ENCODE data around the gene ADAT1.

Gene ADAT1

DNA sequence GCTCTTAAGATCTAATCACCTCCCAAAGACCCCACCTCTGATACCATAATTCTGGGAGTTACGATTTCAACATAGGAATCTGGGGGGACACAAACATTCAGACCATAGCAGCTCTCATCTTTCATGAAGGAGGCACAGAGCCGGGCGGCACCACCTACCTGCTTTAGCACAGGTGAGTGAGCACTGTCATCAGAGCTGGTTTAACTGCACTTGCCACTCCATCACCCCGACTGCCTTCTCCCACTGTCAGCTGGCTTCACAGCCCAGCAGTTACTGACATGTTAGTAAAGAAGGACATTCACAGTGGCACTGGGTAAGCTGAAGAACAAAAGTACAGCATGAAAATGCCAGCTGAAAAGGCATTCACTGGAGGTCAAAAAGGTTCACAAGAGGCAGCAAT, 34.4 kb downstream of the ADAT1 start:
- H3K27ac ChIP-seq: no peak overlapping the region
- TF ChIP-seq, protein P1, sequence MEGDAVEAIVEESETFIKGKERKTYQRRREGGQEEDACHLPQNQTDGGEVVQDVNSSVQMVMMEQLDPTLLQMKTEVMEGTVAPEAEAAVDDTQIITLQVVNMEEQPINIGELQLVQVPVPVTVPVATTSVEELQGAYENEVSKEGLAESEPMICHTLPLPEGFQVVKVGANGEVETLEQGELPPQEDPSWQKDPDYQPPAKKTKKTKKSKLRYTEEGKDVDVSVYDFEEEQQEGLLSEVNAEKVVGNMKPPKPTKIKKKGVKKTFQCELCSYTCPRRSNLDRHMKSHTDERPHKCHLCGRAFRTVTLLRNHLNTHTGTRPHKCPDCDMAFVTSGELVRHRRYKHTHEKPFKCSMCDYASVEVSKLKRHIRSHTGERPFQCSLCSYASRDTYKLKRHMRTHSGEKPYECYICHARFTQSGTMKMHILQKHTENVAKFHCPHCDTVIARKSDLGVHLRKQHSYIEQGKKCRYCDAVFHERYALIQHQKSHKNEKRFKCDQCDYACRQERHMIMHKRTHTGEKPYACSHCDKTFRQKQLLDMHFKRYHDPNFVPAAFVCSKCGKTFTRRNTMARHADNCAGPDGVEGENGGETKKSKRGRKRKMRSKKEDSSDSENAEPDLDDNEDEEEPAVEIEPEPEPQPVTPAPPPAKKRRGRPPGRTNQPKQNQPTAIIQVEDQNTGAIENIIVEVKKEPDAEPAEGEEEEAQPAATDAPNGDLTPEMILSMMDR (conservative IDR thresholded peaks at IDR 0.05): no peak

DNA sequence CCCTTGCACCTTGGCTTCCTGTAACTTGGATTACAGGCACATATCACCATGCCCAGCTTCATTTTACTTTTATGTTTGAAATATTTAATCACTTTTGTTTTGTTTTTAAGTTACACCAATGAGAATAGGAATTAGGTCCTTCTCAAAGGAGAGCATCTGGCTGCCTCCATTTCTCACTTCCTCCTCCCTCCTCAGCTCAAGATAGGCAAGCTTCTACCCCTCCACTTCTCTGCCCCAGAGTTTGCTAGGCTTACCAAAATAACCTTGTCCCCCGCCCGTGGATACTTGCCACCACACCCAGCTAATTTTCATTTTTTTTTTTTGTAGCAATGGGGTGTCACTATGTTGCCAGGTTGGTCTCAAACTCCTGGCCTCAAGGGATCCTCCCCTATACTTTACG, 39.0 kb downstream of the ADAT1 start:
- no peak overlapping the region for H3K27ac ChIP-seq
- TF ChIP-seq, protein P1 (conservative IDR thresholded peaks at IDR 0.05): no peak

DNA sequence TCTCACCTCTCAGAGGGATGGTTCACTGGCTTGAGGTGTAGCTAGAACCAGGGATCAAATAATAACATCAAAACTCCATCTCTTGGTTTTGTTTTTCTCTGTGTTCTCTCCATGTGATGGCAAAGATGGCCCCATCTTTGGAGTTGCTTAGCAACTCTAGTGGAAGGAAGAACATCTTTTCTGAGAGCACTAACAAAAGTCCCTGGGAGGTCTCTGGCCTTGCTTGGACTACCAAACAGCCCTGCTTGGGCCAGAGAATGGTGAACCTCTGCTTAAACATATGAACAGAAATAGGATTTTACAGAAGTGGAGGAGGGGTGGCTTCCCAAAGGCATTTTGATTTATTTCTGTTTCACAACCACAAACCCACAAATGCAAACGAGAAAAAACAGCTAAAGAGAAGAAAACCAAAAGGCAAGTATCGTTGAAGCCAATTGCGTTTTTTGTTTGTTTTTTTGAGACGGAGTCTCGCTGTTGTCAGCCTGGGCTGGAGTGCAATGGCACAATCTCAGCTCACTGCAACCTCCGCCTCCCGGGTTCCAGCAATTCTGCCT, 43.7 kb downstream of the ADAT1 start:
- TF ChIP-seq, protein P1 (conservative IDR thresholded peaks at IDR 0.05): no peak
- H3K27ac ChIP-seq: no peak overlapping the region

DNA sequence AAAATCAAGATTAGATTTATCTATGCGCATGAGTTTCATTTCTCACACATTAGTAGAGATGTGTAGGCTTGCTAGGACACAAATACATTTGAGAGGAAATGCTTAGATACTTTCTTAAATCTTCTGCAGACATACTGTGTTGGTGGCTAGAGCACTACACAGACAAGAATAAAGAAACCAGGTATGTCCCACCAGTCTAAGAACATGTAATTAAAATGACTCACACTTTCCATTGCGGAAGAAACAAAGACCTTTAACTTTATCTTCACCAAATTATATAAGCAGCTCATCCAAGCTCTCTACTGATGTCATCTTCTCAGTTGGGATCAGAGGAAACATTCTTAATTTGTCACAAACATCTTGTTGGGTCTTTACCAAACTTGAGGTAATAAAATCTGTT, 44.4 kb downstream of the ADAT1 start:
- no peak overlapping the region for H3K27ac ChIP-seq
- TF ChIP-seq, protein P1 (conservative IDR thresholded peaks at IDR 0.05): no peak

DNA sequence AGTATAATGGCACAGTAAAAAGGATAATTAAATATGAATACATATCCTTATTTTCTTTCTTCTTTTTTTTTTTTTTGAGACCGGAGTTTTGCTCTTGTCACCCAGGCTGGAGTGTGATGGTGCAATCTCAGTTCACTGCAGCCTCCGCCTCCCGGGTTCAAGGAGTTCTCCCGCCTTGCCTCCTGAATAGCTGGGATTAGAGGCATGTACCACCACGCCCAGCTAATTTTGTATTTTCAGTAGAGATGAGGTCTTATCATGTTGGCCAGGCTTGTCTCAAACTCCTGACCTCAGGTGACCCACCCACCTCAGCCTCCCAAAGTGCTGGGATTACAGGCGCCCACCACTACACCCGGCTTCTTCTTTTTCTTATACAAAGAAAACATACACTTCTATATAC, 44.9 kb downstream of the ADAT1 start:
- TF ChIP-seq, protein P1 (conservative IDR thresholded peaks at IDR 0.05): no peak
- H3K27ac ChIP-seq: no peak overlapping the region

DNA sequence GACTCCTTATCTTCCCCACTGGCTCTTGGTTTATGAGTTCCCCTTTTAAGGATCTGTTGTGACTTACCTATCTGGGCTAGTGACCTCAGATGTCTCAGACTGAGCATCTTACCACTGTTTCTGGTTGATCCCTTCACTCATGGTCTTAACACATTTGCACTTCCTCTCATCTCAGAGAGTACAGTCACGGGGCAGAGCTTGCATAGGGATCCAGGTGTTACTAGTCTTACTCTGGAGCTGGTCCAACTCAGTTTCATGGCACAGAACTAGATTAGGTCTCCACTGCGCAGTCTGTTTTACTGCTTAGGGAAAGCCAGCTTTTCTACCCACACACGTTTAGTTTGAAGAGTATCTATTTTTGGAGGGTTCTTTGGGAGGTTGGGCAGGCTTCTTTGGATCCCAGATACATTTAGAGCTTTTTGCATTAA, 46.7 kb downstream of the ADAT1 start:
- TF ChIP-seq, protein P1 (conservative IDR thresholded peaks at IDR 0.05): no peak
- no peak overlapping the region for H3K27ac ChIP-seq

DNA sequence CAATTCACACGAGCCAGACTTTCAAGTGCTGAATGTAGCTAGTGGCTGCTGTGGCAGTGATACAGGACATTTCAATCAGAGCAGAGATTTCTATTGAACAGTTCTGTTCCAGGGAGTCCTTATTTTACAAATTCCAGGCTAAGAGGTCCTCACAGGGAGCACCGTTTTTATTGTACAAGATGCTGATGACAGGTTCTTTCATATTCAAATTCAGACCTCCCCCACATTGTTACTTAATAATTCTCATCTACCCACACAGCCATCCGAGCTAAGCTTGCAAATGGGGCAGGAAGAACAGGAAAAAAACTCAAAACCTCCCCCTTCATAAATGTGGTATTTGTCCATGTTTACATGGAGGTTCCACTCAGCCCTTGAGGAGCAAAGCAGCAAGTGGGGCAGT, 47.1 kb downstream of the ADAT1 start:
- TF ChIP-seq, protein P1 (conservative IDR thresholded peaks at IDR 0.05): no peak
- H3K27ac ChIP-seq: no peak overlapping the region
